SK-N-MC (cell line): ENCODE data around the gene CCDC60.

Experiments used
- EZH2 ChIP-seq: fragments of 200-600 bp; sonication (generic); IDR thresholded peaks from one replicate; pipeline ENCODE4 v1.6.1; 2017; ENCODE audit warnings: antibody characterized with exemption
- FOXP2 ChIP-seq: optimal IDR thresholded peaks from 2 replicates; pipeline ENCODE3; 2011; ENCODE audit warnings: mild to moderate bottlenecking, moderate library complexity; ENCODE audit not compliant: insufficient read depth; ENCODE audit errors: extremely low read length, control extremely low read depth
- POLR2AphosphoS5 ChIP-seq: IDR thresholded peaks from 2 replicates; pipeline ENCODE4 v1.6.1; 2012; ENCODE audit warnings: mild to moderate bottlenecking, low read depth, low read length, borderline replicate concordance

DNA sequence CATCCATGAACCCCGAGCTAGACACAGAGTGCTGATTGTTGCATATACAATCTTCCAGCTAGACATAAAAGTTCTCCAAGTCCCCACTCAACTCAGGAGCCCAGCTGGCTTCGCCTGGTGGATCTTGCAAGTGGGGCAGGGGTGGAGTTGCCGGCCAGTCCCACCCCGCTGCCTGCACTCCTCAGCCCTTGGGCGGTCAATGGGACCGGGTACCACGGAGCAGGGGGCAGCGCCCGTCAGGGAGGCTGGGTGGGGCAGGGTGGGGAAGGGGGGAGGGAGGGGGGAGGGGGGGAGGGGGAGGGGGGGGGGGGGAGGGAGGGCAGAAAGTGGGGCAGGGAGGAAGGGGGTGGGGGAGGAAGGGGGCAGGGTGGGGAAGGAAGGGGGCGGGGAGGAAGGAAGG lies 63.0 kb downstream of the CCDC60 start:
- no peak for TF ChIP-seq EZH2
- no peak for TF ChIP-seq POLR2AphosphoS5
- no peak for TF ChIP-seq FOXP2
